GM12892 (cell line): ENCODE measurements around the gene BCL10.

Experiments used
- POLR2A ChIP-seq: IDR thresholded peaks from 2 replicates; pipeline ENCODE4 v1.6.1; 2011; ENCODE audit warnings: low read depth, low read length, control low read depth
- POLR2AphosphoS5 ChIP-seq: IDR thresholded peaks from 2 replicates; pipeline ENCODE4 v1.6.1; 2011; ENCODE audit warnings: low read depth, low read length, control low read depth

- TF ChIP-seq POLR2AphosphoS5 (no peak), POLR2A (no peak)
Observed at GRCh38 chr1:85284202-85284601, 7.8 kb upstream of the BCL10 start.
